GM18505 (cell line): ENCODE measurements around the gene PKM.

Experiments used
- ATAC-seq: cut with Tn5 transposase; IDR thresholded peaks from one replicate; pipeline ENCODE4 v1.9.1; 2021; ENCODE audit not compliant: unreplicated experiment
- POLR2A ChIP-seq: IDR thresholded peaks from 4 replicates; pipeline ENCODE4 v1.6.1; 2011; ENCODE audit warnings: borderline replicate concordance; ENCODE audit not compliant: insufficient read depth, insufficient read length; ENCODE audit errors: extremely low read depth

Gene PKM

DNA sequence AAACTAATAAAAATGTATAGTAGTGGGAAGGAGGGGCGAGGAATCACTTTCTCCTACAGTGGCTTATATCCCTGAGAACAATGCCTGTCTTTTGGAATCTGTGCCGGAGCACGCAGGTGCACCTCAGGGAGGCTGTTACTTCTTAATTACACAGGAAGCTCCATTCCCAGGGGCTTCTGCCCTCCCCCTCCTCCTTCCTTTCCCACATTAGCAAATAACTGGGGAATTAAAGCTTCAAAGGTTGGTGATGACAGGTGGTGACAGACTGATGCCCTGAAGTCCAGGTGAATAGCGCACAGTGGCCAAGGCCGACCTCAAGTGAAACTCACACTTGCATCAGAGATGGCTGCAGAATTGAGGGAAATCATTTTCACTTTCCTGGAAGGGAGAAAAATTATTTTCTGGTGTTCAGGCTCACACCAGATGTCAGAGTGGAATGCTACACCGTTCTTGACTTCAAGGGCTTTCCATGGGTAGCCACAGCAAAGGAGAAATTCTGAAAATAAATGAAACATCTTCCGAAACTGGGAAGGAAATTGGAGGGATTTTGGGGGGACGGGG is 37.1 kb downstream of the PKM start:
- ATAC-seq, result no peak
- no peak for TF ChIP-seq POLR2A

DNA sequence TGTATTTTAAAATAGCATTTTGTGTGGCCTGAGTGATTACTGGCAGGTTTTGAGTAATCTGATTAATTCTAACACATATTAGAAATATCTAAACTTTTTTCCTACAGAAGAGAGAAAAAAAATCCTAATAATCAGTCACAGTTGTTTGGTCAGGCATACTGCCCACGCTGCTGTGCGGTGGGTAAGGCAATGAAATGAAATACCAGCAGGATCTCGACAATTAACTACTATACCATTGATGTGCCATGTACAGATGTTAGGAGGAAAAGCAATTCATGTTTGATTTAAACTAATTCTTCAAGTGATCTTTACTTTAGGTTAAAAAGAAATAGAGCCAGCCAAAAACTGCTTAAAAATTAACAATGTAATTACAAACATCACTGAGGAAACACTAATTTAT is 38.6 kb downstream of the PKM start:
- no peak for TF ChIP-seq POLR2A
- no peak for ATAC-seq

DNA sequence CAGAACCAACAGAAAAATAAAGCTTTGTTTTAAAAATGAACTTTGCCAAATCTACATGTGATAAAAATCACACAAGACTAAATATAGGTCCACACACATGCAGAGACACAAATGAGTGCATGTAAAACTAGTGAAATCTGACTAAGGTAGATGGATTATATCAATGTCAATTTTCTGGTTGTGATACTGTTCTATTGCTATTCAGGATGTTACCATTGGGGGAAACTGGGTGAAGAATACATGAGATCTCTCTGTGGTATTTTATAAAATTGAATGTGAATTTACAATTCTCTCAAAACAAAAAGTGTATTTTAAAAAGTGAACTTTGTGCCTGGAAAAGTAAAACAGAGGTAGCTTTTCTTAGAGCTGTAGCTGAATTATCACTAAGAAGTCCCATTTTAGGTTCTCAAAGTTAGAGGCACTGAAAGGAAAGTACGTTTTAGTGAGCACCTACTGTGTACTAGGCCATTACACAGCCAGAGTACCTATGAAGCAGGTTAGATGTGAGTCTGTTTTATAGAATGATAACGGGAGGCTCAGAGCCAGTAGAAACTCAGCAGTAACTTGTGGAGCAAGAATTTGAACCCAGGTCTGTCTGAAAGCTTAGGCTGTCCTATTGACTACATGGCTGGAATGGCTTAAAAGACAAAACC is 41.6 kb downstream of the PKM start:
- ATAC-seq, result no peak
- TF ChIP-seq POLR2A, result no peak

DNA sequence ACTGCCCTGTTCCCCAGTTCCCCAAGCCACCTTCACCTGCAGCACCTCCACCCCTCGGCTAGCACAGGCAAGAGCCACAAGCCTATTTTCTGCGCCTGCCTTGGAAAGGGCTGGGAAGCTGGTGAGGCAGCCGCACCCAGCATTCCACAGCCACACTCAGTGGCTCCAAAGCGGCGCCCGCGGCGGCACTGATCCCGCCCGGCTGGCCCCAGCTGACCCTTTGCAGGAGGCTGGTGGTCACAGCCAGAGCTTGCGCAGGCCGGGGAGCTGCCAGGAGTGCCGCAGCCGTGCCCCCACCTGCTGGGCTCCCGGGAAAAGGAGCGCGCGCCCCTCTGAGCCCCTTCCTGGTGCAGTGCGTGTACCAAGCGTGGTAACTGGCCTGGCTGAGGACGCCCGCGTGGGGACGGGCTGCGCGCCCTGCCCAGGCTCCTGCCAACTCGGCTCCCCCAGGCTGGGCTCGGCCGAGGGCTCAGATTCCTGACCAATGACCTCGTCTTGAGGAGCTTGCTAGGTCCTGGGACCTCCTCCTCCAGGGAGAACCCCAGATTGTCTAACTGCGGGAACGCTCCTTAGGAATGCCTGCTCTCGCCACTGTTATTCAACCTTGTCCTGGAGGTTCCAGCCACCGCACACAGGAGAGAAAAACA is 46.7 kb downstream of the PKM start:
- TF ChIP-seq POLR2A, result no peak
- ATAC-seq, result no peak

DNA sequence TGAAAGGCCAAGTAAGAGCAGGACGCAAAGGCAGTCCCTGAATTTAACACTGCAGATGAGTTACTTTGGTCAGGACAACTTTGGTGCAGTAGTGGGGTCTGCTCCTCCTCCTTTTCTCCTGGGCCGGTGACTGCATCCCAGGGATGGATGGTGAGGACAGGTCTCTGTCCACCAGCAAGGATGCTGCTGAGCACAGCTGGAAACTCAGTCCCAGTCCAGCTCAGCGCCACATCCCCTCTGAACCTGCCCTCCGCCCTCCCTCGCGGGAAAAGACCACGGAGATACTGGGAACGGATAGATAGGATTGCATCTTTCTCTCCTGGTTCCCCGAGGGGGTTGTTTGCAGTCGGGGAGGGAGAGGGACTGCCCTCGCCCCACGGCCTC is 47.2 kb downstream of the PKM start:
- ATAC-seq, result no peak

DNA sequence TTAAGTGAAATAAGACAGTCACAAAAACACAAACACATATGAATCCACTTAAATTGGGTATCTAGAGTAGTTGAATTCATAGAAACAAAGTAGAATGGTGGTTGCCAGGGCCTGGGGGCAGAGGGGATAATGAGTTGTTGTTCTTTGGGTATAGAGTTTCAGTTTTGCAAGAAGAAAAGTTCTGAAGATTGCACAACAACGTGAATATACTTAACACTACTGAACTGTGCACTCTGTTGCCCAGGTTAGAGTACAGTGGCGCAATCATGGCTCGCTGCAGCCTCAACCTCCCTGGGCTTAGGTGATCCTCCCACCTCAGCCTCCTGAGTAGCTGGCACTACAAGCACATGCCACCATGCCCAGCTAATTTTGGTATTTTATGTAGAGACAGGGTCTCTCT is 48.3 kb downstream of the PKM start:
- no peak for ATAC-seq
- no peak for TF ChIP-seq POLR2A

More for the DNA sequence above, 47.2 kb downstream of the PKM start:
- TF ChIP-seq POLR2A, result no peak

DNA sequence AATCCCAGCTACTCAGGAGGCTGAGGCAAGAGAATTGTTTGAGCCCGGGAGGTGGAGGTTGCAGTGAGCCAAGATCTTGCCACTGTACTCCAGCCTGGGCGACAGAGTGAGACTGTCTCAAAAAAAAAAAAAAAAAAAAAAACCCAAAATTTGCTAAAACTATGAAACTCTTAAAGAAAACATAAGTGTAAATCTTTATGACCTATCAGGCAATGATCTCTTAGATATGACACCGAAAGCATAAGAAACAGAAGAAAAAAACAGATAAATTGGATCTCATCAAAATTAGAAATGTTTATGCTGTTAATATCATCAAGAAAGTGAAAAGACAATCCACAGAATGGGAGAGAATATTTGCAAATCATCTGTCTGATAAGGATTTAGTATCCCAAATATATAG is 48.7 kb downstream of the PKM start:
- no peak for ATAC-seq
- no peak for TF ChIP-seq POLR2A

DNA sequence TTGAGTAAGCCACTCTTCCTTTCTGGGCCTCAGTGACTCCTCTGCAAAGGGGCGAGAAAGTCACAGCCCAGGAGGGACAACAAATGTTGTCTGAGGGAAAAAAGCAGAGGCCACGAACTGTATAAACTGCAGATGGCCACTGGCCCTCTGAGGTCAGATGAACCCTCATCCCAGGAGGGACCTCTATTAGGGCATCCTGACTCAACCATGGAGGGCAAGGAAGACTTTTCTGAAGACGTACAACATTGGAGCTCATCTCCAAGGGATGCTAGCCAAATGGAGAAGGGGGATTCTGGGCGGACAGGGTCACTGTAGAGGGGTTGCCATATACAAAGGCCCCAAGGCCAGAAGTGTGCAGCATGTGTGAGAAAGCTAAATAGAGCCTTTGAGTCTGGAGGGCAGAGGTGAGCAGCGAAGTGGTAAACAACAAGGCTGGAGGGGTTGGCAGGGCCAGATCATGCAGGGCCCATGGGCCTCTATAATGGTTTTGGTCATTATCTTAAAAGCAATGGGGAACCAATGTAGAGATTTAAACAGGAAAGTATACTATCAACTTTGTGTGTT is 50.1 kb downstream of the PKM start:
- TF ChIP-seq POLR2A, result no peak
- ATAC-seq, result no peak

DNA sequence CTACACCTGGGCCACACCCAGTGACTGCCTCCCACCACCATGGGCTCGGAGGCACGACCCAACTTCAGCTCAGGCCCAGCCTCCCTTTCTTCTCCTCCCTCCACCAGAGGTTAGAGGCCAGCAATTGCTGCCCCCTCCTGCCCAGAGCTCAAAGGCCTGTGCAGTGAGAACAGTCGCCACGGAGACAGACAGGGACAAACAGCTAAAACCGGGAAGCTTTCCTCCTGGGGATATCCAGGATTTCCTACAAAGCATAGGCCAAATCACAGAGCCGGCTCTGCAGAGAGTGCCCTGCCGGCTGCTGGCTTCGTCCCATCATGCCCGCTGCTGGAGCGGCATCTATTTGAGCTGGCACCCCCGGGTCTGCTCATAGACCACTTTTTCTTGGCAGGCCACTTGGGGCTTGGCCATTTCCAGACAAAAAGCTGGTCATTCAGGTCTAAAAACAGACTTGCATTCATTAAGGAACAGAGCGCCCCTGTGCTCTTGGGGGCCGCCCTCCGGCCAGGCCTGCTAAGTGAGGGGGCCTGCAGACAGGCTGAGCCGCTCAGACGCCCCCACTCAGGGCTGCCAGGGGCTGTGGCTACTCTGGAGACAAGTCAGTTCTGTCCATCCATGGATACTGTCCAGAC is 50.9 kb downstream of the PKM start:
- no peak for ATAC-seq
- no peak for TF ChIP-seq POLR2A

DNA sequence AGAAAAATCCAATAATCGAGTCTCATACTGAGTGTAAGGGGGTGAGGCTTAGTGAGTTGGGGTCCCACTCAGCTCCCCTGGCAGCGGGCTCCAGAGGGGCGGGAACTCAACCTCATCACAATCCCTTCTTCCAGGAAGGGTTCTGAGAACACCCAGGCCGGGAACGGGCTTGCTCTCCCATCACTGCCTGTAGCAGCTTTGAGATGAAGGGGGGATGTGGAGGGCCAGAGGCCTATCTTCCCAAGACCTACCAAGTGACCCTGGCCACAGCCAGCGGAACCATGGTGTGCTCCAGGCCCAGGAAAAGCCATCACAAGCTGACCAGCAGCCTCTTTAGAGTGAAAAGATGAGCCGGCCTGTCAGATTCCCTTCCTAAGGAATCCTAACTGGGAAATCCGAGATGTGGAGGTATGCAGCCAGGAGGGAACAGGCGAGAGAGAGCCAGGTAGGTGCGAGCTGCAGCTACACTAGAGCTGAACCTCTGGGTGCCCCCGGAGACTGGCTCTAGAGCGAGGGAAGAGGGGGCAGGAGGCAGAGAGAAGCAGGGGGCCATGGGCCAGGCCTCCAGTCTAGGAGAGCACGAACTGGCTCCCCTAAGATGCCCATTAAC is 51.9 kb downstream of the PKM start:
- no peak for TF ChIP-seq POLR2A
- ATAC-seq, result no peak

DNA sequence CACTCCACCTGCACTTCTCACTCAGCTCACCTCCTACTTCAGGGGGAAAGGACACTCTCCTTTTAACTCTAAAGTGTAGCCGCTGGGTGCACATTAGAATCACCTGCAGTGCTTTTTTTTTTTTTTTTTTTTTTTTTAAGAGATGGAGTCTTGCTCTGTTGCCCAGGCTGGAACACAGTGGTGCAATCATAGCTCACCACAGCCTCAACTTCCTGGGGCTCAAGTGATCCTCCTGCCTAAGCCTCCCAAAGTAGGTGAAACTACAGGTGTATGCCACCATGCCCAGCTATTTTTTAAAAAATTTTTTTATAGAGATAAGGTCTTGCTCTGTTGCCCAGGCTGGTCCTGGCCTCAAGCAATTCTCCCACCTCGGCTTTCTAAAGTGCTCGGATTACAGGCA is 54.2 kb downstream of the PKM start:
- no peak for ATAC-seq
- no peak for TF ChIP-seq POLR2A

DNA sequence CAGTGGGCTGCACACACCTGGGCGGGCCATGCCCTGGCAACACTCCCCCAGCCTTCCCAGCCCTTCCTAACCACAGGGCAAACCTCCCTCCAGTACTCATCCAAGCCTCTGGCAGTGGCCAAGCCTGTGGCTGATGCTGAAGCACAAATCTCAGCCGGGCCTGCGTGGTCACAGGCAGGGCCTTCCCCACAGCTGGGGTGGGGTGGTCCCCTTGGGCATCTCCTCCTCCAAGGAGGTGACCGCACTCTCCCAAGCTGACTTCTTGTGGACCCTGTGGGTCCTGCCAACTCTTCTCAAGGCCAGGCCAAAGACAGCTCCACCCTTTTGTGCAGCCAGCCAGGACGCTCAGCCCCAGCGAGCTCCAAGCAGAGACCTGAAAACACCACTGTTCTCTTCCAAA is 54.8 kb downstream of the PKM start:
- TF ChIP-seq POLR2A, result no peak
- ATAC-seq, result no peak

DNA sequence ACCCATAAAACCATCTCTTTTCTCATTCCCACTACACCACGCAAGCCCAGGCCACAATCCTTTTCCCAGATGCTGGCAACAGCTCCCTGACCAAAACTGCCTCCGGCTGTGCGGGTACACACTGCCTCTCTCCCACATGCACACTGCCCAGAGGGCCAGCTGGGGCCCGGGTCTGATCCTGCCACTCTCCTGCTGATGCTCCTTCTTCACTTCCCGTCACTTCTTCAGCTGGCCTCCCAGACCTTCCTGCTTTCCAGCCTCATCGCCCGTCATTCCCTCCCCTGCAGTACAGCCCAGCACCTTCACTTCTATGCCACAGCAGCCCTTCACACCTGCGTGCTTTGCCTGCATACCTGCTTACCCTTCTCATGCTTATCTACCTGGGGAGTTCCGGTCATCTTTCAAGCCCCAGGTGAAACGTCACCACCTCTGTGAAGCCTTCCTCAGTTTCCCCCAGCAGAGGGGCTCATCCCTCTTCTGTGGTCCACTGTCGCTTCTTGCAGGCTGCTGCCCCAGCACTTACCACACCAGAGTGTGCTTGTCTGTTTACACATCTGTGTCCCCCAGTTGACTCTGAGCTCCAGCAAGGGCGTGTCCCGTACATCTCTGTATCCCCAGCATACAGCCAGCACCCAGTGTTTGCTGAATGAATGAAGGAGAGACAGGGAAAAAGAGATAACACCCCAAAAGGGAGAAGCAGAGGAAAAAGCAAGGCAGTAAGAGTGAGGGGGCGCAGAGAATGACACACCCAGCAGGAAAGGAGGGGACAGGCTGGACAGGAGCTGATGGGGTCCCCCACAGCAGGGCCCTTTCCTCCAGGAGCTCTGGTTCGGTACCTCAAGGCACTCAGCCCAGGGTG is 55.6 kb downstream of the PKM start:
- no peak for ATAC-seq
- no peak for TF ChIP-seq POLR2A

DNA sequence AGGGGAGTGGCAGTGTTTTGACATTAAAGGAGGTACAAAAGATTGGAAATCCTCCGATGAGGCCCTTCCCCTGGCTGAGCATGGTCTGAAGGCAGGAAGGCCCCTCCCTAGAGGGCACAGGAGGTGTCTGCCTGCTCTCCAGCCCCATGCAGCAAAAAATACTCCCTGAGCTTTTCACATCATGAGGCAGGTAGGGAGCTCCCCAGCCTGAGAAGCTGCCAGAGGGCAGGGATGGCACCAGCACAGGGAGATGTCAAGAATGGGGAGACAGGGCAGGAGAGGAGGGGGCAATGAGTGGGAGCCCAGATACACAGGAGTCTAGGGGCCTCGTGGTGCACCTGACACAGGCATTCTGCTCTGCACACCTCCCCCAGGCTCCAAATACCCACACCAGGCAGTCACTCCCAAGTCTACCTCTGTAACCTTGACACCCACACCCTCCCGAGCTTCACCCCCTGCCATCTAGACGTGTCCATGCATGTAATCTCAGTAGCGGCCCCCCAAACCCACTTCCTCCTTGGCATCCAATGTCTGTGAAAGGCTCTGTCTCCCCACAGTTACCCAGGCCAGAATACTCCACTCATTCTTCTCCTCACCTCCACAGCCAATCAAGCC is 56.3 kb downstream of the PKM start:
- no peak for TF ChIP-seq POLR2A
- no peak for ATAC-seq
